Measurements from ENCODE around the gene SDC1.
"Not testable (repeated sequence)": the region's sequence is repeated elsewhere in the genome, so short reads cannot be mapped to it uniquely, and the experiment has no call there.

SDC1 gene

GRCh38 chr2:20196053-20196656 is 28.8 kb downstream of the SDC1 start:
- DNase-seq, result no peak

- no peak for DNase-seq
These were observed 29.4 kb downstream of the SDC1 start for GRCh38 chr2:20195431-20196033.

- DNase-seq, result not testable (repeated sequence)
These were observed 29.9 kb downstream of the SDC1 start for GRCh38 chr2:20195016-20195411.

GRCh38 chr2:20194097-20195015 is 30.6 kb downstream of the SDC1 start:
- no peak for DNase-seq

- no peak for DNase-seq
These were observed 31.7 kb downstream of the SDC1 start for GRCh38 chr2:20193185-20193584.

GRCh38 chr2:20192781-20193180 is 32.1 kb downstream of the SDC1 start:
- no peak for DNase-seq

- DNase-seq, result no peak
These were observed 33.0 kb downstream of the SDC1 start for GRCh38 chr2:20191714-20192569.

GRCh38 chr2:20190876-20191713 is 33.8 kb downstream of the SDC1 start:
- peak; percentile 46 to 48 for DNase-seq

- no peak for DNase-seq
These were observed 34.8 kb downstream of the SDC1 start for GRCh38 chr2:20190170-20190569.

- no peak for DNase-seq
These were observed 35.5 kb downstream of the SDC1 start for GRCh38 chr2:20189299-20189931.

- DNase-seq, result no peak
These were observed 36.1 kb downstream of the SDC1 start for GRCh38 chr2:20188851-20189250.

GRCh38 chr2:20188201-20188600 is 36.7 kb downstream of the SDC1 start:
- no peak for DNase-seq

GRCh38 chr2:20187331-20187730 is 37.6 kb downstream of the SDC1 start:
- no peak for DNase-seq

- no peak for DNase-seq
These were observed 38.1 kb downstream of the SDC1 start for GRCh38 chr2:20186855-20187187.

- peak; percentile 90 to 91 for DNase-seq
These were observed 38.7 kb downstream of the SDC1 start for GRCh38 chr2:20186078-20186854.

GRCh38 chr2:20185176-20186022 is 39.5 kb downstream of the SDC1 start:
- peak; percentile 63 to 73 for DNase-seq

GRCh38 chr2:20184067-20184938 is 40.6 kb downstream of the SDC1 start:
- DNase-seq, result no peak

GRCh38 chr2:20183373-20183772 is 41.6 kb downstream of the SDC1 start:
- no peak for DNase-seq

Data from Kasumi-1 (cell line).